Neural crest cell (in vitro differentiated cells): ENCODE data around the gene SLC38A3. TPM values are rescaled to one million over a fixed set of nuclear protein-coding genes. Genes with fewer than 3 reads are reported as not detected.

Experiments used
- DNase-seq: peaks from one replicate; pipeline ENCODE4 v3.0.0; 2021; ENCODE audit warnings: low read depth, mixed read lengths, low spot score
- H3K27ac Mint-ChIP-seq: one replicate; pipeline ENCODE4 v1.8.0; 2021; ENCODE audit warnings: mild to moderate bottlenecking, mixed read lengths; ENCODE audit not compliant: unreplicated experiment
- H3K27me3 Mint-ChIP-seq: 2 replicates; pipeline ENCODE4 v1.8.0; 2021; ENCODE audit warnings: low read depth, mild to moderate bottlenecking, mixed read lengths
- H3K36me3 Mint-ChIP-seq: 2 replicates; pipeline ENCODE4 v1.8.0; 2021; ENCODE audit warnings: low read depth, mild to moderate bottlenecking, mixed read lengths
- H3K4me1 Mint-ChIP-seq: 2 replicates; pipeline ENCODE4 v1.8.0; 2021; ENCODE audit warnings: mixed read lengths
- H3K4me3 Mint-ChIP-seq: one replicate; pipeline ENCODE4 v1.8.0; 2021; ENCODE audit warnings: mild to moderate bottlenecking, mixed read lengths
- H3K9me3 Mint-ChIP-seq: 2 replicates; pipeline ENCODE4 v1.8.0; 2021; ENCODE audit warnings: mixed read lengths
- total RNA-seq: library from RNA; stranded (reverse); gene quantifications from 2 replicates; pipeline ENCODE4 v1.2.1, GENCODE V29; 2021
- TF ChIP-seq, protein P1 (sequence below): fragments of 200-600 bp; sonication (generic); conservative IDR thresholded peaks from 2 replicates; pipeline ENCODE4 v1.5.0; 2021; ENCODE audit warnings: antibody characterized with exemption, mild to moderate bottlenecking

SLC38A3 gene
- total RNA-seq, 1 donor from 2014 or later, result 2.7 TPM

DNA sequence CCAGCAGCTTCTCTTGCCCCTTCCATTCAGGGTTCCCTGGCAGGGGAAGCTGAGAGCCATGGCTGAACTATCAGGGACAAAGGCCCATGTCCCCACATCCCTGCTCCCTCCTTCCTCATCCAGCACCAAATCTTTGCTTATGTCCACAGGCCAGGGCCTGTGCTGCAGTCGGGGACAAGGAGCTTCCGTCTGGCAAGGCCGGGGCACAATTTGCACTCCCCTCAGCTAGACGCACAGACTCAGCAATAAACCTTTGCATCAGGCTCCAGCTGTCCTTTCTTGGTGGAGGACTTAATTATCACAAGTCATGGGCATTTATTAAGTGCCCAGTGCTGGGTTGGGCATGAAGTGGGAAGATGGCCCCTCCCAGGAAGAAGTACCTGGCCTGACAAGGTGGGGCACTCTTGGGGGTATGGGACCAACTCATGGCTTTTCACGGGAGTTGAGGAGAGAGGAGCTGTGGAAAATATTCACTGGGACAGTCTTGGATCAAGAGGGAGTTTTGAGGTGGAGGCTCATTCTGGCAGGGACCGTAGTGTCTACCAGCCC, 8.7 kb upstream of the SLC38A3 start:
- TF ChIP-seq, protein P1, sequence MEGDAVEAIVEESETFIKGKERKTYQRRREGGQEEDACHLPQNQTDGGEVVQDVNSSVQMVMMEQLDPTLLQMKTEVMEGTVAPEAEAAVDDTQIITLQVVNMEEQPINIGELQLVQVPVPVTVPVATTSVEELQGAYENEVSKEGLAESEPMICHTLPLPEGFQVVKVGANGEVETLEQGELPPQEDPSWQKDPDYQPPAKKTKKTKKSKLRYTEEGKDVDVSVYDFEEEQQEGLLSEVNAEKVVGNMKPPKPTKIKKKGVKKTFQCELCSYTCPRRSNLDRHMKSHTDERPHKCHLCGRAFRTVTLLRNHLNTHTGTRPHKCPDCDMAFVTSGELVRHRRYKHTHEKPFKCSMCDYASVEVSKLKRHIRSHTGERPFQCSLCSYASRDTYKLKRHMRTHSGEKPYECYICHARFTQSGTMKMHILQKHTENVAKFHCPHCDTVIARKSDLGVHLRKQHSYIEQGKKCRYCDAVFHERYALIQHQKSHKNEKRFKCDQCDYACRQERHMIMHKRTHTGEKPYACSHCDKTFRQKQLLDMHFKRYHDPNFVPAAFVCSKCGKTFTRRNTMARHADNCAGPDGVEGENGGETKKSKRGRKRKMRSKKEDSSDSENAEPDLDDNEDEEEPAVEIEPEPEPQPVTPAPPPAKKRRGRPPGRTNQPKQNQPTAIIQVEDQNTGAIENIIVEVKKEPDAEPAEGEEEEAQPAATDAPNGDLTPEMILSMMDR, result no peak
- no peak overlapping the region for H3K4me3 Mint-ChIP-seq
- H3K4me1 Mint-ChIP-seq, result peaks cover 3% of the 10 kb centered on the region
- DNase-seq, result no peak
- H3K27ac Mint-ChIP-seq, result no peak overlapping the region
- H3K9me3 Mint-ChIP-seq, result no peaks in the 10 kb centered on the region
- H3K36me3 Mint-ChIP-seq, result no peaks in the 10 kb centered on the region
- H3K27me3 Mint-ChIP-seq, result peaks cover 33% of the 10 kb centered on the region

DNA sequence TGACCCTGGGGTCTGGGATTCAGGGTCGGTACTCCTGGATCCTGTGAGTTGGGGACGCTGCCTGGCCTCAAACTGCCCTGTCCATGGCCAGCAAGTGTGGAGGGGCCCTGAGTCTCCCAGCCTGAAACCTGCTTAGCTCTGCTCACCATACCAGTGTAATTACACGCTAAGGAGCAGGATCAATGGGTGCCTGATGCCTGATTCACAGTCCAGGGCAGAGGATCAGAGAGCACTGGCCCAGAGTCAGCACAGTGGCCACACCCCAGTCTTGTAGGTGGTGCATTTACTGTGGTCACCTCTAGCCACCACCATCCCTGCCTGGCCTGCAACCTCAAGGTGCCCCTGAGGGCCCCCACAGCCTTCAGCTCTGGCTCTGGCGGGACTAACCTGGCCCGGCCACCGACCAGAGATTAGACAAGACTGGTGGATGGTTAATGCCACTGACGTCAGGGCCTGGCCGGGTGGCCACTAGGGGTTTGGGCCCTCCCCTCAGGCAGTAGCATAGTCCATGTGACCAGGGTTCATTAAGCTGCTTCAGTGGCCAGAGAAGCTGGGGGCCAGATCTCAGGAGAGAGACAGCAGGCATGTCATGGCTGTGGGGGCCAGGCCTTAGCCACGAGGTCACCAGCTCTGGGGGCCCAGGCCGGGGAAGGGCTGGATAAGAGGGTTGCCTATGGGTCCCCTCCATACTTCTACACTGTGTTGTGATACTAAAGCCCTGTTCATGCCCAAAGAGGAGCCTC, 3.3 kb upstream of the SLC38A3 start:
- DNase-seq, result no peak
- Mint-ChIP-seq H3K27ac (no peak overlapping the region), H3K27me3 (peaks cover 43% of the 10 kb centered on the region), H3K9me3 (no peaks in the 10 kb centered on the region), H3K4me1 (peaks cover 9% of the 10 kb centered on the region), H3K4me3 (no peak overlapping the region), H3K36me3 (no peaks in the 10 kb centered on the region)
- TF ChIP-seq, protein P1, result no peak

DNA sequence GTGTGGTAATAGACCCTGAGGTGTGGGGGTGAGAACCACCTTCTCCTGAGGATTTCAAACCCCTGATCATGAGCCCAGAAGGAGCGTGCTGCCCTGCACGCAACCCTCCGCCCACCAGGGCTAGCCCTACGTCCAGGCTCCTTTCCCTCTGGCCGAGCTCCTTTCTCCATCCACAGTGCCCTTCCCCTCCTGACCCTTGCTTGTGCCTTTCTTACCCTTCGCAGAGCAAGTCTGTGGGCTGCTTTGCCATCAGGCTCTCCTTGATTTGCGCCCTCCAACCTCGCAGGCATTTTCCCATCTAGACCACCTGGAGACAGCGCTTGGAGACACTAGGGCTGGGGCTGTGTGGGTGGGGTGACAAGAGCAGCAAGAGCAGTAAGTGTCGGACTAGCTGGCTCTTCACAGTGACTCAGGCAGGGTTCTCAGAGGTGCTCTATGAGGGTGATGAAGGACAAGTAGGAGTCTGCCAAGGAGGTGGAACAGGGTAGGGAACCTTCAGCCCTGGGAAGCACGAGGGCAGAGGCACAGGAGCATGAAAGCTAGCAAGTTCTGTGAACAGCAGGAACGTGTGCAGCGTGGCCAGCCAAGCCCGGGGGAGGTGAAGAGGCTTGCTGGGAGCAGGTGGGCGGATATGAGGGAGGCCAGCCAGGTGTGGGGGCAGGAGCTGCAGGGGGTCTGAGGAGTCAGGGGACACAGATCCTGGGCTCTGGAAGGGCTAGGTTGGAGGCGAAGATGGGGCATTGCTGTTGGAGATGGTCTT, 2.5 kb upstream of the SLC38A3 start:
- TF ChIP-seq, protein P1, result no peak
- H3K4me3 Mint-ChIP-seq, result peak overlapping the region; percentile 14
- H3K27ac Mint-ChIP-seq, result peak overlapping the region; percentile 40
- no peaks in the 10 kb centered on the region for H3K9me3 Mint-ChIP-seq
- peaks cover 9% of the 10 kb centered on the region for H3K4me1 Mint-ChIP-seq
- H3K27me3 Mint-ChIP-seq, result peaks cover 45% of the 10 kb centered on the region
- no peak for DNase-seq
- no peaks in the 10 kb centered on the region for H3K36me3 Mint-ChIP-seq

DNA sequence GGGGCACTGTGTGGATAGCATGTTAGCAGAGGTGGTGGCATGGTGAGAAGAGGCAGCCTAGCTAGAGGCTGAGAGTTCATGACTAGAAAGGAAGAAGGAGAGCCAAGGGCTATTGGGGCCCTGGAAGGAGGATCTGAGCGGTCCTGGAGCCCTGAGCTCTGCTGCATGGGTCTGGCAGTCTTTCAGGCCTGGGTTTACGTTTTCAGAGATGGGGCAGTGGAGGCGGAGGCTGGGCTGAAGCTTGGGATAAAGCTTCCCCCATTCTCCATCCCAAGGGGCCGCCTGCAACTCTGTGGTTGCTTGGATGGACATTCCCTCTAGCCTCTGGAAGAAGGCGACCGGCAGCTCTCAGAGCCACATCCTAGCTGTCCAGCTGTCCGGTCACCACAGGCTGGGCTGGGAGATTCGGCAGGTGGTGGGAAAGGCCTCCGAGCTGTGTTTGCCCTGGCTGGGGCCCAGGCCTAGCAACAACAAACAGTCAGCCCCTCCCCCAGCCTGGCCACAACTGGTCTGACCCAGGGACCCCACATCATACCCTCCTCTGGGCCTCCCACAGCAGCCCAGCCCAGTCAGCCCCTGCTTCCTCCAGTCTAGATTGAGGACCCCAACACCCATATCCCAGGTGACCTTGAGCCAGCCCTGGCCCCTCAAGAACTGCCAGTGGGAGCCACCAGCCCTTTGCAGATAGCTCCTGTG, 1.8 kb upstream of the SLC38A3 start:
- TF ChIP-seq, protein P1, result no peak
- H3K36me3 Mint-ChIP-seq, result no peaks in the 10 kb centered on the region
- H3K27me3 Mint-ChIP-seq, result peaks cover 47% of the 10 kb centered on the region
- no peak overlapping the region for H3K27ac Mint-ChIP-seq
- peaks cover 9% of the 10 kb centered on the region for H3K4me1 Mint-ChIP-seq
- H3K9me3 Mint-ChIP-seq, result no peaks in the 10 kb centered on the region
- no peak for DNase-seq
- peak overlapping the region; percentile 56 for H3K4me3 Mint-ChIP-seq
